CD14-positive monocyte (primary cell): ENCODE measurements around the gene METTL21A. TPM values are rescaled to one million over a fixed set of nuclear protein-coding genes. Genes with fewer than 3 reads are reported as not detected.
"Not testable (repeated sequence)": the region's sequence is repeated elsewhere in the genome, so short reads cannot be mapped to it uniquely, and the experiment has no call there.

ENCODE experiments used
- DNase-seq, 3 donors: peaks; one replicate each; pipeline ENCODE4 v3.0.0-alpha.2; 2011 to 2022
- H2AFZ ChIP-seq: 2 replicates; pipeline ENCODE4 v1.6.0; 2012; ENCODE audit warnings: mild to moderate bottlenecking, low read depth, low read length, inconsistent platforms; ENCODE audit not compliant: insufficient read depth, poor library complexity, severe bottlenecking
- H3K27ac ChIP-seq, 2 donors: 1 replicate in 1 of 2; 2 replicates in 1 of 2; pipeline ENCODE4 v1.5.1; 2012 to 2013; ENCODE audit warnings: low read length in 2 of 2, control low read depth in 1 of 2, inconsistent platforms in 1 of 2, low read depth in 1 of 2, mild to moderate bottlenecking in 1 of 2
- H3K27me3 ChIP-seq, 2 donors: one replicate each; pipeline versions ENCODE4 v1.6.0 to v1.6.1; 2011 to 2013; ENCODE audit warnings: low read length in 2 of 2; ENCODE audit not compliant: control insufficient read depth in 2 of 2, insufficient read depth in 2 of 2
- H3K36me3 ChIP-seq, 2 donors: replicated peaks in 1 of 2; 1 replicate in 1 of 2; 2 replicates in 1 of 2; pipeline versions ENCODE4 v1.5.1 to v1.6.1; 2012 to 2013; ENCODE audit warnings: low read length in 2 of 2, control low read depth in 1 of 2, inconsistent platforms in 1 of 2, mild to moderate bottlenecking in 1 of 2; ENCODE audit not compliant: insufficient read depth in 2 of 2, control insufficient read depth in 1 of 2
- H3K4me1 ChIP-seq, 2 donors: 1 replicate in 1 of 2; 2 replicates in 1 of 2; pipeline versions ENCODE4 v1.5.1 to v1.6.1; 2012 to 2013; ENCODE audit warnings: low read length in 2 of 2, control low read depth in 1 of 2, inconsistent platforms in 1 of 2, mild to moderate bottlenecking in 1 of 2, moderate library complexity in 1 of 2; ENCODE audit not compliant: insufficient read depth in 2 of 2, control insufficient read depth in 1 of 2
- H3K4me2 ChIP-seq: replicated peaks from 2 replicates; pipeline ENCODE3; 2012; ENCODE audit warnings: low read length, moderate library complexity, mild to moderate bottlenecking; ENCODE audit not compliant: poor library complexity, severe bottlenecking; ENCODE audit errors: extremely low read depth
- H3K4me3 ChIP-seq, 3 experiments: fragments of 200-600 bp in 1 of 3; sonication (generic) in 1 of 3; replicated peaks in 1 of 3; 1 replicate in 2 of 3; 2 replicates in 1 of 3; pipeline ENCODE4 v1.5.1; 2011 to 2013; ENCODE audit warnings: low read length in 3 of 3, mild to moderate bottlenecking in 3 of 3, control low read depth in 2 of 3, low read depth in 2 of 3, inconsistent platforms in 1 of 3, moderate library complexity in 1 of 3
- H3K79me2 ChIP-seq: 2 replicates; pipeline ENCODE4 v1.6.0; 2012; ENCODE audit warnings: mild to moderate bottlenecking, control low read depth, inconsistent platforms, low read length, moderate library complexity; ENCODE audit not compliant: insufficient read depth
- H3K9ac ChIP-seq: 2 replicates; pipeline ENCODE4 v1.6.0; 2017; ENCODE audit warnings: low read length, mild to moderate bottlenecking; ENCODE audit not compliant: insufficient read depth, poor library complexity, severe bottlenecking
- H3K9me3 ChIP-seq, 2 donors: replicated peaks in 1 of 2; 1 replicate in 1 of 2; 2 replicates in 1 of 2; pipeline versions ENCODE4 v1.5.1 to v1.6.1; 2012 to 2013; ENCODE audit warnings: low read length in 2 of 2, control low read depth in 1 of 2; ENCODE audit not compliant: control insufficient read depth in 1 of 2, insufficient read depth in 1 of 2
- H4K20me1 ChIP-seq: 2 replicates; pipeline ENCODE4 v1.6.0; 2012; ENCODE audit warnings: mild to moderate bottlenecking, low read length, control low read depth, moderate library complexity; ENCODE audit not compliant: insufficient read depth
- H3K27ac Mint-ChIP-seq, 7 donors: one replicate each; pipeline ENCODE4 v1.8.0; 2020; ENCODE audit warnings: mild to moderate bottlenecking in 7 of 7, mixed read lengths in 7 of 7, moderate library complexity in 6 of 7, inconsistent platforms in 2 of 7
- H3K27me3 Mint-ChIP-seq, 3 donors: one replicate each; pipeline ENCODE4 v1.8.0; 2021 to 2022; ENCODE audit warnings: low read depth in 3 of 3, mild to moderate bottlenecking in 3 of 3, mixed read lengths in 3 of 3, moderate library complexity in 3 of 3, inconsistent platforms in 1 of 3
- H3K36me3 Mint-ChIP-seq, 2 donors: one replicate each; pipeline ENCODE4 v1.8.0; 2020; ENCODE audit warnings: mixed read lengths in 2 of 2, inconsistent platforms in 1 of 2, mild to moderate bottlenecking in 1 of 2
- H3K4me1 Mint-ChIP-seq: one replicate; pipeline ENCODE4 v1.8.0; 2020; ENCODE audit warnings: mild to moderate bottlenecking, mixed read lengths
- H3K4me3 Mint-ChIP-seq, 2 donors: one replicate each; pipeline ENCODE4 v1.8.0; 2020; ENCODE audit warnings: mild to moderate bottlenecking in 2 of 2, mixed read lengths in 2 of 2, moderate library complexity in 1 of 2
- H3K9me3 Mint-ChIP-seq, 7 donors: one replicate each; pipeline ENCODE4 v1.8.0; 2020 to 2022; ENCODE audit warnings: mixed read lengths in 7 of 7, mild to moderate bottlenecking in 6 of 7, moderate library complexity in 6 of 7, inconsistent platforms in 2 of 7
- CTCF ChIP-seq: fragments of 200-600 bp; IDR thresholded peaks from one replicate; pipeline ENCODE4 v1.8.0; 2022; ENCODE audit warnings: antibody characterized with exemption, mild to moderate bottlenecking
- WGBS: methylation state at CpG from one replicate; pipeline ENCODE4 v1.1.5; 2013; ENCODE audit warnings: missing lambda C conversion rate; ENCODE audit not compliant: insufficient coverage; 5-methylcytosine and 5-hydroxymethylcytosine counted together
- intact Hi-C, 2 donors: fragments of 100-400 bp; cut with micrococcal nuclease; formaldehyde crosslinking; loops; one replicate each; pipeline versions ENCODE4 v1.15.0 to v1.15.1; 2023
- polyA plus RNA-seq, 3 donors: library from polyadenylated mRNA; depleted of rRNA in 1 of 3; unstranded in 2 of 3; stranded (reverse) in 1 of 3; fragments of 300-500 nt in 2 of 3; fragments of >200 nt in 1 of 3; fragmentation: Illumina TruSeq in 2 of 3; gene quantifications; 1 replicate in 2 of 3; 2 replicates in 1 of 3; pipeline ENCODE4 v1.2.3, GENCODE V29; 2012 to 2021

The METTL21A gene
- polyA plus RNA-seq, 3 donors, result 13.5 to 47.0 (median 44.7) TPM

GRCh38 chr2:207658156-207658555 lies 33.0 kb upstream of the METTL21A start:
- peaks cover 0 to 2% (median 0%) of the 10 kb centered on the region in 3 donors for H3K27me3 Mint-ChIP-seq
- no CpG with 5 or more reads among the region's 4 CpGs for WGBS

GRCh38 chr2:207655000-207655399 lies 29.8 kb upstream of the METTL21A start:
- Histone ChIP-seq H4K20me1 (no peaks in the 10 kb centered on the region), H3K4me3 (no peak overlapping the region), H3K79me2 (no peaks in the 10 kb centered on the region), H3K9me3 (no peaks in the 10 kb centered on the region), H3K4me2 (no peak overlapping the region), H3K27me3 (no peaks in the 10 kb centered on the region), H3K36me3 (no peaks in the 10 kb centered on the region), H2AFZ (no peak overlapping the region), H3K27ac (no peak overlapping the region), H3K4me1 (no peaks in the 10 kb centered on the region), H3K9ac (no peak overlapping the region)
- H3K27ac Mint-ChIP-seq, result no peak overlapping the region
- intact Hi-C loops, result no loop called here
- DNase-seq, result no peak
- peaks cover 0 to 2% (median 0%) of the 10 kb centered on the region in 7 donors for H3K9me3 Mint-ChIP-seq
- no peak for TF ChIP-seq CTCF
- no peak overlapping the region for H3K4me3 Mint-ChIP-seq
- no peaks in the 10 kb centered on the region for H3K36me3 Mint-ChIP-seq
- H3K27me3 Mint-ChIP-seq, result peaks cover 0 to 2% (median 0%) of the 10 kb centered on the region in 3 donors
- H3K4me1 Mint-ChIP-seq, result peaks cover 2% of the 10 kb centered on the region
- WGBS, result 100% methylated on average over 1 of the region's 4 CpGs

More at GRCh38 chr2:207658156-207658555, 33.0 kb upstream of the METTL21A start:
- Mint-ChIP-seq H3K4me1 (peaks cover 16% of the 10 kb centered on the region), H3K4me3 (no peak overlapping the region), H3K27ac (peak overlapping the region in 2 of 7 donors; percentile 42 to 63), H3K36me3 (no peaks in the 10 kb centered on the region), H3K9me3 (peaks cover 0 to 2% (median 0%) of the 10 kb centered on the region in 7 donors)
- H3K4me2 ChIP-seq, result no peak overlapping the region
- no peak for DNase-seq
- no peaks in the 10 kb centered on the region for H3K36me3 ChIP-seq
- no peak overlapping the region for H3K27ac ChIP-seq
- no peaks in the 10 kb centered on the region for H3K27me3 ChIP-seq
- no peak overlapping the region for H3K4me3 ChIP-seq
- TF ChIP-seq CTCF, result no peak
- H4K20me1 ChIP-seq, result no peaks in the 10 kb centered on the region
- H2AFZ ChIP-seq, result no peak overlapping the region
- H3K9ac ChIP-seq, result no peak overlapping the region
- intact Hi-C loops, result no loop called here
- H3K4me1 ChIP-seq, result peaks cover 8 to 11% of the 10 kb centered on the region in 2 donors
- H3K79me2 ChIP-seq, result no peaks in the 10 kb centered on the region
- H3K9me3 ChIP-seq, result no peaks in the 10 kb centered on the region

GRCh38 chr2:207646582-207646981 lies 21.4 kb upstream of the METTL21A start:
- H3K27ac Mint-ChIP-seq, H3K4me1 Mint-ChIP-seq, H2AFZ ChIP-seq, H3K79me2 ChIP-seq, H3K27me3 Mint-ChIP-seq, H3K4me3 Mint-ChIP-seq, H3K4me3 ChIP-seq, H3K9me3 ChIP-seq, H3K9ac ChIP-seq, H3K4me2 ChIP-seq, H4K20me1 ChIP-seq, H3K27me3 ChIP-seq, H3K27ac ChIP-seq, DNase-seq, H3K36me3 Mint-ChIP-seq, intact Hi-C loops, H3K4me1 ChIP-seq, H3K36me3 ChIP-seq: not testable (repeated sequence)
- 96% methylated on average over 4 of the region's 7 CpGs for WGBS
- peaks cover 0 to 10% (median 2%) of the 10 kb centered on the region in 7 donors for H3K9me3 Mint-ChIP-seq
